ENCODE results near the gene PRAC2. TPM values are rescaled to one million over a fixed set of nuclear protein-coding genes. Genes with fewer than 3 reads are reported as not detected.

PRAC2 gene
- polyA plus RNA-seq, 4 donors: not detected

- DNase-seq (ENCODE audit: low read depth in 4 of 4, low spot score in 3 of 4): no peak
Measured at GRCh38 chr17:48732688-48733629, 10.0 kb downstream of the PRAC2 start.

GRCh38 chr17:48733632-48734328 is 10.8 kb downstream of the PRAC2 start:
- no peak for DNase-seq (ENCODE audit: low read depth in 4 of 4, low spot score in 3 of 4)

- no peak for DNase-seq (ENCODE audit: low read depth in 4 of 4, low spot score in 3 of 4)
Measured at GRCh38 chr17:48734333-48735061, 11.5 kb downstream of the PRAC2 start.

GRCh38 chr17:48735062-48735351 is 12.0 kb downstream of the PRAC2 start:
- DNase-seq (ENCODE audit: low read depth in 4 of 4, low spot score in 3 of 4): no peak

GRCh38 chr17:48737330-48738043 is 14.5 kb downstream of the PRAC2 start:
- DNase-seq (ENCODE audit: low read depth in 4 of 4, low spot score in 3 of 4): no peak

GRCh38 chr17:48738424-48738802 is 15.4 kb downstream of the PRAC2 start:
- no peak for DNase-seq (ENCODE audit: low read depth in 4 of 4, low spot score in 3 of 4)

GRCh38 chr17:48738803-48739526 is 16.0 kb downstream of the PRAC2 start:
- DNase-seq (ENCODE audit: low read depth in 4 of 4, low spot score in 3 of 4): no peak

- no peak for DNase-seq (ENCODE audit: low read depth in 4 of 4, low spot score in 3 of 4)
Measured at GRCh38 chr17:48740537-48740936, 17.6 kb downstream of the PRAC2 start.

- DNase-seq (ENCODE audit: low read depth in 4 of 4, low spot score in 3 of 4): no peak
Measured at GRCh38 chr17:48745381-48746275, 22.6 kb downstream of the PRAC2 start.

GRCh38 chr17:48746916-48747444 is 24.0 kb downstream of the PRAC2 start:
- no peak for DNase-seq (ENCODE audit: low read depth in 4 of 4, low spot score in 3 of 4)

- DNase-seq (ENCODE audit: low read depth in 4 of 4, low spot score in 3 of 4): no peak
Measured at GRCh38 chr17:48747445-48748363, 24.7 kb downstream of the PRAC2 start.

GRCh38 chr17:48748718-48749566 is 26.0 kb downstream of the PRAC2 start:
- DNase-seq (ENCODE audit: low read depth in 4 of 4, low spot score in 3 of 4): no peak

GRCh38 chr17:48749621-48750553 is 26.9 kb downstream of the PRAC2 start:
- no peak for DNase-seq (ENCODE audit: low read depth in 4 of 4, low spot score in 3 of 4)

- no peak for DNase-seq (ENCODE audit: low read depth in 4 of 4, low spot score in 3 of 4)
Measured at GRCh38 chr17:48751172-48751571, 28.2 kb downstream of the PRAC2 start.

- DNase-seq (ENCODE audit: low read depth in 4 of 4, low spot score in 3 of 4): no peak
Measured at GRCh38 chr17:48751733-48752398, 28.9 kb downstream of the PRAC2 start.
